CD4-positive, alpha-beta memory T cell (primary cell): ENCODE measurements around the gene SORL1-AS1.

Source experiments
- CTCF ChIA-PET: fragments of 350-600 bp; sonication (Branson Sonifier 250); formaldehyde crosslinking; loops from one replicate; lab custom pipeline; 2021; ENCODE audit warnings: inconsistent platforms; ENCODE audit not compliant: partially characterized antibody; lab: Charles Lee
- POLR2A ChIA-PET: fragments of 350-600 bp; sonication (Branson Sonifier 250); formaldehyde crosslinking; loops from one replicate; lab custom pipeline; 2021; ENCODE audit not compliant: partially characterized antibody; lab: Charles Lee
- DNase-seq, 5 donors: peaks; one replicate each; pipeline versions ENCODE4 v3.0.0 to v3.0.0-alpha.2; 2020 to 2022; ENCODE audit warnings: mixed read lengths in 1 of 5
- H3K27ac ChIP-seq: one replicate; pipeline ENCODE4 v1.7.0; 2013; ENCODE audit warnings: low read depth, low read length
- H3K27me3 ChIP-seq: 2 replicates; pipeline ENCODE4 v1.7.0; 2013; ENCODE audit warnings: mild to moderate bottlenecking, low read length, moderate library complexity; ENCODE audit not compliant: insufficient read depth
- H3K36me3 ChIP-seq: 2 replicates; pipeline ENCODE4 v1.7.0; 2013; ENCODE audit warnings: mild to moderate bottlenecking, low read length, moderate library complexity; ENCODE audit not compliant: insufficient read depth
- H3K4me1 ChIP-seq: 2 replicates; pipeline ENCODE4 v1.7.0; 2013; ENCODE audit warnings: mild to moderate bottlenecking, low read length, moderate library complexity; ENCODE audit not compliant: insufficient read depth
- H3K4me3 ChIP-seq, 2 donors: one replicate each; pipeline ENCODE4 v1.7.0; 2013; ENCODE audit warnings: low read length in 2 of 2, mild to moderate bottlenecking in 1 of 2
- H3K9me3 ChIP-seq, 2 donors: one replicate each; pipeline ENCODE4 v1.7.0; 2013; ENCODE audit warnings: low read length in 2 of 2, control low read depth in 1 of 2; ENCODE audit not compliant: control insufficient read depth in 1 of 2
- H3K27ac Mint-ChIP-seq, 7 donors: one replicate each; pipeline ENCODE4 v1.8.0; 2020 to 2021; ENCODE audit warnings: mixed read lengths in 7 of 7, mild to moderate bottlenecking in 6 of 7, inconsistent platforms in 3 of 7, moderate library complexity in 3 of 7
- H3K27me3 Mint-ChIP-seq, 2 donors: one replicate each; pipeline ENCODE4 v1.8.0; 2020 to 2021; ENCODE audit warnings: mixed read lengths in 2 of 2
- H3K36me3 Mint-ChIP-seq, 2 donors: one replicate each; pipeline ENCODE4 v1.8.0; 2020 to 2021; ENCODE audit warnings: mixed read lengths in 2 of 2, inconsistent platforms in 1 of 2, mild to moderate bottlenecking in 1 of 2
- H3K4me1 Mint-ChIP-seq, 4 donors: one replicate each; pipeline ENCODE4 v1.8.0; 2020 to 2021; ENCODE audit warnings: mixed read lengths in 4 of 4, mild to moderate bottlenecking in 1 of 4
- H3K4me3 Mint-ChIP-seq, 8 donors: one replicate each; pipeline ENCODE4 v1.8.0; 2020 to 2021; ENCODE audit warnings: mixed read lengths in 8 of 8, mild to moderate bottlenecking in 7 of 8, moderate library complexity in 6 of 8, inconsistent platforms in 3 of 8
- H3K9me3 Mint-ChIP-seq, 8 donors: one replicate each; pipeline ENCODE4 v1.8.0; 2020 to 2021; ENCODE audit warnings: mixed read lengths in 8 of 8, mild to moderate bottlenecking in 5 of 8, inconsistent platforms in 3 of 8, moderate library complexity in 1 of 8
- intact Hi-C: fragments of 100-400 bp; cut with micrococcal nuclease; formaldehyde crosslinking; loops from one replicate; pipeline ENCODE4 v1.15.1; 2023

The SORL1-AS1 gene

GRCh38 chr11:121463689-121464335, 11.0 kb upstream of the SORL1-AS1 start:
- Mint-ChIP-seq H3K36me3 (peaks cover 8 to 40% of the 10 kb centered on the region in 2 donors), H3K27me3 (no peaks in the 10 kb centered on the region), H3K9me3 (no peaks in the 10 kb centered on the region), H3K4me3 (peak overlapping the region in 7 of 8 donors; percentile 71 to 92 (median 86)), H3K27ac (peak overlapping the region; percentile 89 to 98 (median 93)), H3K4me1 (peaks cover 84 to 99% (median 92%) of the 10 kb centered on the region in 4 donors)
- Histone ChIP-seq H3K27ac (peak overlapping the region; percentile 57), H3K9me3 (no peaks in the 10 kb centered on the region), H3K4me3 (peak overlapping the region; percentile 14 to 25), H3K27me3 (no peaks in the 10 kb centered on the region), H3K4me1 (peaks cover 100% of the 10 kb centered on the region), H3K36me3 (no peaks in the 10 kb centered on the region)
- no peak for DNase-seq
- intact Hi-C loops, result loop anchor here (1.0 kb wide), 2 partner anchors 12 to 18 kb away; partner anchors contain the start of genes SORL1 and SORL1-AS1
- CTCF ChIA-PET, result interaction anchor here (0.9 to 10.7 kb wide), 4 partner anchors 10 to 137 kb away, joined by 3 to 90 read pairs (median 4); partner anchors contain the start of genes SORL1 and SORL1-AS1
- POLR2A ChIA-PET, result interaction anchor here (0.6 to 14.5 kb wide), 14 partner anchors 9 to 108 kb away, joined by 3 to 462 read pairs (median 6); partner anchors contain the start of genes SORL1 and SORL1-AS1

- Histone ChIP-seq H3K27ac (peak overlapping the region; percentile 57), H3K4me1 (peaks cover 100% of the 10 kb centered on the region), H3K36me3 (no peaks in the 10 kb centered on the region), H3K4me3 (no peak overlapping the region), H3K27me3 (no peaks in the 10 kb centered on the region), H3K9me3 (no peaks in the 10 kb centered on the region)
- H3K9me3 Mint-ChIP-seq, result no peaks in the 10 kb centered on the region
- POLR2A ChIA-PET, result interaction anchor here (0.7 to 14.5 kb wide), 8 partner anchors 7 to 135 kb away, joined by 3 to 462 read pairs (median 3); partner anchors contain the start of genes SORL1 and SORL1-AS1
- intact Hi-C loops, result no loop called here
- H3K27ac Mint-ChIP-seq, result peak overlapping the region; percentile 89 to 98 (median 93)
- peak overlapping the region in 7 of 8 donors; percentile 33 to 91 (median 76) for H3K4me3 Mint-ChIP-seq
- no peak for DNase-seq
- CTCF ChIA-PET, result interaction anchor here (0.7 to 10.7 kb wide), 5 partner anchors 11 to 134 kb away, joined by 3 to 90 read pairs (median 4); partner anchors contain the start of genes SORL1 and SORL1-AS1
- H3K27me3 Mint-ChIP-seq, result no peaks in the 10 kb centered on the region
- peaks cover 86 to 99% (median 94%) of the 10 kb centered on the region in 4 donors for H3K4me1 Mint-ChIP-seq
- peaks cover 24 to 46% of the 10 kb centered on the region in 2 donors for H3K36me3 Mint-ChIP-seq
Observed at GRCh38 chr11:121461843-121462242, 9.1 kb upstream of the SORL1-AS1 start.

- Histone ChIP-seq H3K27ac (peak overlapping the region; percentile 38), H3K36me3 (no peaks in the 10 kb centered on the region), H3K27me3 (no peaks in the 10 kb centered on the region), H3K4me3 (no peak overlapping the region), H3K4me1 (peaks cover 100% of the 10 kb centered on the region), H3K9me3 (no peaks in the 10 kb centered on the region)
- Mint-ChIP-seq H3K4me3 (peak overlapping the region in 7 of 8 donors; percentile 44 to 91 (median 76)), H3K36me3 (peaks cover 25 to 50% of the 10 kb centered on the region in 2 donors), H3K27ac (peak overlapping the region; percentile 89 to 98 (median 93)), H3K27me3 (no peaks in the 10 kb centered on the region), H3K9me3 (no peaks in the 10 kb centered on the region), H3K4me1 (peaks cover 84 to 100% (median 94%) of the 10 kb centered on the region in 4 donors)
- ChIA-PET CTCF (interaction anchor here (0.7 to 10.7 kb wide), 5 partner anchors 10 to 51 kb away, joined by 3 to 90 read pairs (median 5); partner anchors contain the start of genes SORL1 and SORL1-AS1), POLR2A (interaction anchor here (0.8 to 14.5 kb wide), 8 partner anchors 10 to 134 kb away, joined by 3 to 462 read pairs (median 4); partner anchors contain the start of genes SORL1 and SORL1-AS1)
- intact Hi-C loops, result no loop called here
- no peak for DNase-seq
Observed at GRCh38 chr11:121460941-121461514, 8.3 kb upstream of the SORL1-AS1 start.

- no peaks in the 10 kb centered on the region for H3K27me3 Mint-ChIP-seq
- H3K36me3 Mint-ChIP-seq, result peaks cover 32 to 60% of the 10 kb centered on the region in 2 donors
Observed at GRCh38 chr11:121459413-121460017, 6.7 kb upstream of the SORL1-AS1 start.

GRCh38 chr11:121458551-121458950, 5.8 kb upstream of the SORL1-AS1 start:
- Mint-ChIP-seq H3K4me1 (peaks cover 76 to 99% (median 91%) of the 10 kb centered on the region in 4 donors), H3K27ac (peak overlapping the region; percentile 83 to 98 (median 94)), H3K4me3 (peak overlapping the region; percentile 57 to 99 (median 78)), H3K27me3 (no peaks in the 10 kb centered on the region), H3K9me3 (no peaks in the 10 kb centered on the region), H3K36me3 (peaks cover 36 to 64% of the 10 kb centered on the region in 2 donors)
- H3K9me3 ChIP-seq, result no peaks in the 10 kb centered on the region
- H3K27me3 ChIP-seq, result no peaks in the 10 kb centered on the region
- ChIA-PET CTCF (interaction anchor here (1.1 kb wide), 1 partner anchor 8 kb away, joined by 4 read pairs; no protein-coding TSS in a partner anchor), POLR2A (interaction anchor here (0.6 to 14.5 kb wide), 11 partner anchors 8 to 166 kb away, joined by 3 to 462 read pairs (median 7); partner anchors contain the start of genes SC5D, SORL1 and SORL1-AS1)
- intact Hi-C loops, result no loop called here
- H3K27ac ChIP-seq, result peak overlapping the region; percentile 44
- no peak for DNase-seq
- H3K36me3 ChIP-seq, result no peaks in the 10 kb centered on the region
- peaks cover 100% of the 10 kb centered on the region for H3K4me1 ChIP-seq
- H3K4me3 ChIP-seq, result peak overlapping the region; percentile 4 to 41

More at GRCh38 chr11:121459413-121460017, 6.7 kb upstream of the SORL1-AS1 start:
- Histone ChIP-seq H3K27ac (peak overlapping the region; percentile 44), H3K9me3 (no peaks in the 10 kb centered on the region), H3K36me3 (no peaks in the 10 kb centered on the region), H3K27me3 (no peaks in the 10 kb centered on the region), H3K4me3 (peak overlapping the region; percentile 4 to 41), H3K4me1 (peaks cover 100% of the 10 kb centered on the region)
- DNase-seq, result peak; percentile 59 to 71 (median 67)
- intact Hi-C loops, result no loop called here
- peak overlapping the region; percentile 57 to 99 (median 78) for H3K4me3 Mint-ChIP-seq
- ChIA-PET POLR2A (interaction anchor here (1.0 to 14.5 kb wide), 15 partner anchors 8 to 167 kb away, joined by 3 to 462 read pairs (median 6); partner anchors contain the start of genes SC5D, SORL1 and SORL1-AS1), CTCF (interaction anchor here (0.8 to 10.7 kb wide), 4 partner anchors 8 to 21 kb away, joined by 3 to 90 read pairs (median 6); partner anchors contain the start of genes SORL1 and SORL1-AS1)
- peak overlapping the region; percentile 83 to 98 (median 94) for H3K27ac Mint-ChIP-seq
- H3K4me1 Mint-ChIP-seq, result peaks cover 83 to 99% (median 93%) of the 10 kb centered on the region in 4 donors
- H3K9me3 Mint-ChIP-seq, result no peaks in the 10 kb centered on the region

- no peak for DNase-seq
- intact Hi-C loops, result no loop called here
- Histone ChIP-seq H3K27me3 (no peaks in the 10 kb centered on the region), H3K4me1 (peaks cover 87% of the 10 kb centered on the region), H3K9me3 (no peaks in the 10 kb centered on the region), H3K27ac (peak overlapping the region; percentile 79), H3K36me3 (no peaks in the 10 kb centered on the region), H3K4me3 (no peak overlapping the region)
- POLR2A ChIA-PET, result interaction anchor here (0.7 to 7.1 kb wide), 15 partner anchors 7 to 164 kb away, joined by 3 to 98 read pairs (median 4); partner anchors contain the start of gene SC5D
- peak overlapping the region; percentile 47 to 100 (median 84) for H3K4me3 Mint-ChIP-seq
- no peaks in the 10 kb centered on the region for H3K9me3 Mint-ChIP-seq
- CTCF ChIA-PET, result interaction anchor here (0.7 to 1.5 kb wide), 6 partner anchors 11 to 140 kb away, joined by 3 to 6 read pairs (median 4); no protein-coding TSS in a partner anchor
- peak overlapping the region; percentile 83 to 97 (median 91) for H3K27ac Mint-ChIP-seq
- no peaks in the 10 kb centered on the region for H3K27me3 Mint-ChIP-seq
- H3K4me1 Mint-ChIP-seq, result peaks cover 60 to 94% (median 75%) of the 10 kb centered on the region in 4 donors
- H3K36me3 Mint-ChIP-seq, result peaks cover 41 to 64% of the 10 kb centered on the region in 2 donors
Observed at GRCh38 chr11:121456816-121457431, 4.2 kb upstream of the SORL1-AS1 start.
